Upper lobe of left lung (tissue), 6 donors: Measurements from ENCODE around the gene CAP2. TPM values are rescaled to one million over a fixed set of nuclear protein-coding genes. Genes with fewer than 3 reads are reported as not detected.

Experiments used
- ATAC-seq, 2 donors: fragments of 200-7000 bp; cut with Tn5 transposase; one replicate each; pipeline ENCODE4 v1.9.1; 2022; ENCODE audit warnings: mild to moderate bottlenecking in 2 of 2, moderate library complexity in 2 of 2; ENCODE audit not compliant: low FRiP score in 2 of 2
- DNase-seq, 2 donors: peaks; one replicate each; pipeline ENCODE4 v3.0.0-alpha.2; 2019 to 2020
- H3K27ac ChIP-seq, 4 donors: fragments of 200-600 bp; sonication (generic); one replicate each; pipeline ENCODE4 v1.5.1; 2016 to 2019
- H3K27me3 ChIP-seq, 4 donors: fragments of 200-600 bp; sonication (generic); one replicate each; pipeline ENCODE4 v1.5.1; 2017 to 2019
- H3K36me3 ChIP-seq, 4 donors: fragments of 200-600 bp; sonication (generic); one replicate each; pipeline ENCODE4 v1.5.1; 2016 to 2019
- H3K4me1 ChIP-seq, 4 donors: fragments of 200-600 bp; sonication (generic); one replicate each; pipeline ENCODE4 v1.5.1; 2018 to 2019
- H3K4me3 ChIP-seq, 4 donors: fragments of 200-600 bp; sonication (generic); one replicate each; pipeline ENCODE4 v1.5.1; 2017 to 2019; ENCODE audit warnings: mild to moderate bottlenecking in 2 of 4, moderate library complexity in 1 of 4
- H3K9me3 ChIP-seq, 4 donors: fragments of 200-600 bp; sonication (generic); one replicate each; pipeline ENCODE4 v1.5.1; 2018 to 2019
- EP300 ChIP-seq, 4 donors: sonication (generic); formaldehyde crosslinking; IDR thresholded peaks; one replicate each; pipeline ENCODE4 v1.5.1; 2017; ENCODE audit warnings: antibody characterized with exemption in 4 of 4, control low read depth in 2 of 4
- POLR2A ChIP-seq, 4 donors: fragments of 450-650 bp; IDR thresholded peaks; one replicate each; pipeline ENCODE4 v1.5.1; 2016 to 2017; ENCODE audit warnings: antibody characterized with exemption in 4 of 4, mild to moderate bottlenecking in 2 of 4
- POLR2AphosphoS5 ChIP-seq, 2 donors: sonication (generic); formaldehyde crosslinking; IDR thresholded peaks; one replicate each; pipeline ENCODE4 v1.5.1; 2017; ENCODE audit warnings: antibody characterized with exemption in 2 of 2
- WGBS, 2 donors: methylation state at CpG; one replicate each; pipeline ENCODE4 v1.1.5; 2017 to 2018; 5-methylcytosine and 5-hydroxymethylcytosine counted together
- total RNA-seq, 6 donors: library from RNA; depleted of rRNA in 4 of 6; stranded (reverse); fragments of >200 nt in 4 of 6; gene quantifications; one replicate each; pipeline versions ENCODE4 v1.1.0 to v1.2.1, GENCODE V29; 2016 to 2021
- TF ChIP-seq, protein P1 (sequence below), 6 experiments: fragments of 450-650 bp in 4 of 6; fragments of 200-600 bp in 2 of 6; sonication (generic) in 2 of 6; IDR thresholded peaks; one replicate each; pipeline ENCODE4 v1.5.1; 2016 to 2019; ENCODE audit warnings: antibody characterized with exemption in 6 of 6
- donor health status: DM: no; HTN: no; CAD: no; lungs with moderate emphysema.
- donor health status: DM: no; HTN: yes; CAD: no; lungs with severe emphysema.

CAP2 gene
- total RNA-seq, 6 donors from 2014 or later: 0.55 to 6.5 (median 4.3) TPM

DNA sequence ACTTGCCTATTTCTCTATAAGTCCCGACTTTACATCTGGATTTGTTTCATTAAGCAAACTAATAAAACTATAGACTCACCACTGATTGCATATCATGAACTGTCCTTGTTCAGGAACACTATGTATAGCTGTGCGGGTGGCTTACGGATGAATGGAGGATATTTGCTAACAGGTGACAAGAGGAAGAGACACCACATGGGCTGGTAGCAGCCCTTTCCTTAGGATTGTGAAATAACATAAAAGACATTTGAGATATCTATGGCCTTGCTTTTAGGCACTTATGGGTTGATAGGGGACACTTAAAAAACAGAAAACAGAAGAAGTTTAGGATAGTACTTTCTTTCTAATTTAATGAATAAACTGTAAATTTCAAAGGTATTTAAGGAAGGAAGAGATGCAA lies 5.0 kb upstream of the CAP2 start:
- no peak overlapping the region for H3K27ac ChIP-seq
- no peaks in the 10 kb centered on the region for H3K36me3 ChIP-seq
- H3K4me3 ChIP-seq: no peak overlapping the region
- peaks cover 0 to 8% (median 5%) of the 10 kb centered on the region in 4 donors for H3K4me1 ChIP-seq
- TF ChIP-seq EP300 (IDR thresholded peaks at IDR 0.05): no peak
- TF ChIP-seq POLR2AphosphoS5 (IDR thresholded peaks at IDR 0.05): no peak
- no peak for TF ChIP-seq POLR2A (IDR thresholded peaks at IDR 0.05)
- TF ChIP-seq, protein P1, sequence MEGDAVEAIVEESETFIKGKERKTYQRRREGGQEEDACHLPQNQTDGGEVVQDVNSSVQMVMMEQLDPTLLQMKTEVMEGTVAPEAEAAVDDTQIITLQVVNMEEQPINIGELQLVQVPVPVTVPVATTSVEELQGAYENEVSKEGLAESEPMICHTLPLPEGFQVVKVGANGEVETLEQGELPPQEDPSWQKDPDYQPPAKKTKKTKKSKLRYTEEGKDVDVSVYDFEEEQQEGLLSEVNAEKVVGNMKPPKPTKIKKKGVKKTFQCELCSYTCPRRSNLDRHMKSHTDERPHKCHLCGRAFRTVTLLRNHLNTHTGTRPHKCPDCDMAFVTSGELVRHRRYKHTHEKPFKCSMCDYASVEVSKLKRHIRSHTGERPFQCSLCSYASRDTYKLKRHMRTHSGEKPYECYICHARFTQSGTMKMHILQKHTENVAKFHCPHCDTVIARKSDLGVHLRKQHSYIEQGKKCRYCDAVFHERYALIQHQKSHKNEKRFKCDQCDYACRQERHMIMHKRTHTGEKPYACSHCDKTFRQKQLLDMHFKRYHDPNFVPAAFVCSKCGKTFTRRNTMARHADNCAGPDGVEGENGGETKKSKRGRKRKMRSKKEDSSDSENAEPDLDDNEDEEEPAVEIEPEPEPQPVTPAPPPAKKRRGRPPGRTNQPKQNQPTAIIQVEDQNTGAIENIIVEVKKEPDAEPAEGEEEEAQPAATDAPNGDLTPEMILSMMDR (IDR thresholded peaks at IDR 0.05): no peak
- ATAC-seq: no peak
- no peak for DNase-seq
- 46 to 66% methylated on average over 3 of the region's 3 CpGs for WGBS, 2 donors
- no peaks in the 10 kb centered on the region for H3K9me3 ChIP-seq
- H3K27me3 ChIP-seq: no peaks in the 10 kb centered on the region

DNA sequence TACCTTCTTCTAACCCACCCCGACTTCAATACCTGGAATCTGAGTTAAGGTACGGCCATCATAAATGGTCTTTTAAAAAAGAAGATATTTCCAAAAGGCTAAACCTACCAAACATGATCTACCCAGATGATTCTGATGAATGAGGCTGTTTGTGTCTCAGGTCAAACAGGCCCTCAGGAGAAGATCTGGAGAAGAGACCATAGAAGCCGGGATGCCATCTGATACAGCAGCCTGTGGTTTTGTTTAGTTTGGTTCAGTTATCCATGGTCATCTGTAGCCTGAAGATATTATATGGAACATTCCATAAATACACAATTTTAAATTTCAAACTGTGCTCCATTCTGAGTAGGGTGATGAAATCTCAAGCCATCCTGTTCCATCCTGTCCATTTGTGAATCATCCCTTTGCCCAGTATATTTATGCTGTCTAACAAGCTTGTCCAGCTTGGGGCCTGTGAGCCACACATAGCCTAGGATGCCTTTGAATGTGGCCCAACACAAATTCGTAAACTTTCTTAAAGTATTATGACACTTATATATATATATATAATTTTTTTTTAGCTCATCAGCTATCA lies 4.0 kb upstream of the CAP2 start:
- 89 to 94% methylated on average over 4 of the region's 4 CpGs for WGBS, 2 donors
- H3K4me1 ChIP-seq: peaks cover 2 to 10% (median 8%) of the 10 kb centered on the region in 4 donors
- H3K27me3 ChIP-seq: no peaks in the 10 kb centered on the region
- no peaks in the 10 kb centered on the region for H3K36me3 ChIP-seq
- no peak overlapping the region for H3K4me3 ChIP-seq
- ATAC-seq: no peak
- no peak overlapping the region for H3K27ac ChIP-seq
- TF ChIP-seq, protein P1 (IDR thresholded peaks at IDR 0.05): no peak
- TF ChIP-seq POLR2AphosphoS5 (IDR thresholded peaks at IDR 0.05): no peak
- TF ChIP-seq EP300 (IDR thresholded peaks at IDR 0.05): no peak
- no peak for TF ChIP-seq POLR2A (IDR thresholded peaks at IDR 0.05)
- no peaks in the 10 kb centered on the region for H3K9me3 ChIP-seq
- no peak for DNase-seq

DNA sequence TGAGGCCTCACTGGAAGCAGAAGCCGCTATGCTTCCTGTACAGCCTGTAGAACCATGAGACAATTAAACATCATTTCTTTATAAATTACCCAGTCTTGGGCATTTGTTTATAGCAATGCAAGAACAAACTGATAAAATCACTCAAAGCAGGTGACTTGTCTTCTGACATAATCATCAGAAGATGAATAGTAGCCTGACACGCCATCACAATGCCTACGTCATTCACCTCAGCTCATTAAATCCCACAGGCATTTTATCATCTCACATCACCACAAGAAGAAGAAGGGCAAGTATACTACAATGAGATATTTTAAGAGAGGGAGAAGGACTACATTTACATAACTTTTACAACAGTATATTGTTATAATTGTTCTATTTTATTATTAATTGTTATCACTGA lies 3.1 kb upstream of the CAP2 start:
- ATAC-seq: no peak
- DNase-seq: no peak
- Histone ChIP-seq H3K4me1 (peaks cover 3 to 13% (median 8%) of the 10 kb centered on the region in 4 donors), H3K36me3 (no peaks in the 10 kb centered on the region), H3K27me3 (no peaks in the 10 kb centered on the region), H3K27ac (no peak overlapping the region), H3K9me3 (no peaks in the 10 kb centered on the region), H3K4me3 (no peak overlapping the region)
- no peak for TF ChIP-seq EP300 (IDR thresholded peaks at IDR 0.05)
- TF ChIP-seq POLR2A (IDR thresholded peaks at IDR 0.05): no peak
- TF ChIP-seq, protein P1 (IDR thresholded peaks at IDR 0.05): no peak
- no peak for TF ChIP-seq POLR2AphosphoS5 (IDR thresholded peaks at IDR 0.05)
- 89 to 91% methylated on average over 3 of the region's 3 CpGs for WGBS, 2 donors

DNA sequence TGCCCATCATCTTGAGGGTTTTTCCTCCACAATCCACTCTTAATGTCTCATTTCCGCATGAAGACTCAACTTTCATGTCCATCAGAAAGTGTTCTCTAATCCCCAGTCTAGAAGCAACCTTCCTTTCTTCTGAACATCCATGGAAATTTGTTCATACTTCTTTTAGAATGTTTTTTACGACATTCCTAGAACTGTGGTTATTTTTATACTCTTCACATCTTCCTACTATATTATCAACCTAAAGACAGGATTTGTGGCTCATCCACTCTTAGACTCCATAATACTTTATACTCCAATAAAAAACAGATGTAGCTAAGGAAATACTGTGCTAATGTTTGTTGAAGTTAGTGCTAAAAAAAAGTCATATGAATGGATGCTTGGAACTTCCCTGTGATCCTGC lies 1.4 kb upstream of the CAP2 start:
- DNase-seq (no peak), ATAC-seq (no peak)
- H3K27me3 ChIP-seq: no peaks in the 10 kb centered on the region
- H3K4me3 ChIP-seq: no peak overlapping the region
- TF ChIP-seq POLR2AphosphoS5 (IDR thresholded peaks at IDR 0.05) (no peak), POLR2A (IDR thresholded peaks at IDR 0.05) (no peak), EP300 (IDR thresholded peaks at IDR 0.05) (no peak)
- TF ChIP-seq, protein P1 (IDR thresholded peaks at IDR 0.05): no peak
- H3K9me3 ChIP-seq: no peaks in the 10 kb centered on the region
- 91 to 95% methylated on average over 2 of the region's 2 CpGs for WGBS, 2 donors
- no peaks in the 10 kb centered on the region for H3K36me3 ChIP-seq
- no peak overlapping the region for H3K27ac ChIP-seq
- H3K4me1 ChIP-seq: peaks cover 3 to 13% (median 8%) of the 10 kb centered on the region in 4 donors
